Effector memory CD4-positive, alpha-beta T cell (primary cell): ENCODE results near the gene SLC49A4.
A peak's percentile ranks its signal among the peaks of the same experiment; 100 is the strongest.
"Not testable (repeated sequence)": the region's sequence is repeated elsewhere in the genome, so short reads cannot be mapped to it uniquely, and the experiment has no call there.

Experiments used
- DNase-seq, 3 donors: peaks; one replicate each; pipeline ENCODE4 v3.0.0-alpha.2; 2020
- H3K27ac ChIP-seq: 2 replicates; pipeline ENCODE4 v1.7.0; 2013; ENCODE audit warnings: mild to moderate bottlenecking, low read length, moderate library complexity; ENCODE audit not compliant: insufficient read depth, poor library complexity, severe bottlenecking
- H3K27me3 ChIP-seq: replicated peaks from 2 replicates; pipeline ENCODE4 v1.7.0; 2013; ENCODE audit warnings: mild to moderate bottlenecking, low read length; ENCODE audit not compliant: insufficient read depth, control insufficient read depth, poor library complexity, severe bottlenecking
- H3K36me3 ChIP-seq: 2 replicates; pipeline ENCODE4 v1.7.0; 2013; ENCODE audit warnings: mild to moderate bottlenecking, low read length, moderate library complexity; ENCODE audit not compliant: control insufficient read depth, insufficient read depth
- H3K4me1 ChIP-seq: 2 replicates; pipeline ENCODE4 v1.7.0; 2013; ENCODE audit warnings: low read length, mild to moderate bottlenecking; ENCODE audit not compliant: control insufficient read depth, insufficient read depth, poor library complexity, severe bottlenecking
- H3K4me3 ChIP-seq: 2 replicates; pipeline ENCODE4 v1.7.0; 2013; ENCODE audit warnings: low read length, low read depth, mild to moderate bottlenecking; ENCODE audit not compliant: insufficient read depth, poor library complexity, severe bottlenecking
- H3K9me3 ChIP-seq: 2 replicates; pipeline ENCODE4 v1.7.0; 2013; ENCODE audit warnings: mild to moderate bottlenecking, low read length, moderate library complexity; ENCODE audit not compliant: control insufficient read depth
- total RNA-seq, 3 donors: gene quantifications; one replicate each; lab custom pipeline; 2026; lab: John Stamatoyannopoulos, UW

The SLC49A4 gene
- total RNA-seq, result 7.6 to 8.9 (median 8.2) reads per million in 3 donors

GRCh38 chr3:122794779-122795673 lies at the start of gene SLC49A4:
Gene SLC49A4 (plus strand): TSS chr3:122795069. CDS start chr3:122795193, 124 bp downstream.
- peak; percentile 55 to 66 (median 64) for DNase-seq
- Histone ChIP-seq H3K4me3 (peak within 1 kb of the TSS; percentile 68), H3K36me3 (no peaks in the 10 kb centered on the region), H3K27ac (peak within 1 kb of the TSS; percentile 78), H3K9me3 (no peaks in the 10 kb centered on the region), H3K27me3 (no peaks in the 10 kb centered on the region), H3K4me1 (peaks cover 20% of the 10 kb centered on the region)

- no peaks in the 10 kb centered on the region for H3K27me3 ChIP-seq
- no peak overlapping the region for H3K27ac ChIP-seq
- H3K4me3 ChIP-seq, result no peak overlapping the region
- H3K9me3 ChIP-seq, result no peaks in the 10 kb centered on the region
- peaks cover 14% of the 10 kb centered on the region for H3K36me3 ChIP-seq
- no peak for DNase-seq
- H3K4me1 ChIP-seq, result no peaks in the 10 kb centered on the region
Observed at GRCh38 chr3:122745369-122746021, 49.4 kb upstream of the SLC49A4 start.

- H3K36me3 ChIP-seq, result peaks cover 12% of the 10 kb centered on the region
- not testable (repeated sequence) for H3K4me3 ChIP-seq, H3K27ac ChIP-seq, H3K4me1 ChIP-seq, DNase-seq, H3K9me3 ChIP-seq, H3K27me3 ChIP-seq
Observed at GRCh38 chr3:122747295-122747694, 47.6 kb upstream of the SLC49A4 start.

- Histone ChIP-seq H3K9me3 (no peaks in the 10 kb centered on the region), H3K4me1 (no peaks in the 10 kb centered on the region), H3K4me3 (no peak overlapping the region), H3K27me3 (no peaks in the 10 kb centered on the region), H3K27ac (no peak overlapping the region), H3K36me3 (peaks cover 4% of the 10 kb centered on the region)
- DNase-seq, result no peak
Observed at GRCh38 chr3:122748347-122748746, 46.5 kb upstream of the SLC49A4 start.

GRCh38 chr3:122754929-122755328 lies 39.9 kb upstream of the SLC49A4 start:
- Histone ChIP-seq H3K4me1 (no peaks in the 10 kb centered on the region), H3K36me3 (peaks cover 12% of the 10 kb centered on the region), H3K27ac (no peak overlapping the region), H3K9me3 (no peaks in the 10 kb centered on the region), H3K27me3 (no peaks in the 10 kb centered on the region), H3K4me3 (no peak overlapping the region)
- no peak for DNase-seq

- Histone ChIP-seq H3K9me3 (no peaks in the 10 kb centered on the region), H3K4me3 (no peak overlapping the region), H3K27me3 (no peaks in the 10 kb centered on the region), H3K4me1 (no peaks in the 10 kb centered on the region), H3K27ac (no peak overlapping the region), H3K36me3 (peaks cover 15% of the 10 kb centered on the region)
- DNase-seq, result no peak
Observed at GRCh38 chr3:122755491-122755890, 39.4 kb upstream of the SLC49A4 start.

- no peak overlapping the region for H3K4me3 ChIP-seq
- peaks cover 16% of the 10 kb centered on the region for H3K36me3 ChIP-seq
- H3K9me3 ChIP-seq, result no peaks in the 10 kb centered on the region
- no peak for DNase-seq
- no peaks in the 10 kb centered on the region for H3K4me1 ChIP-seq
- no peaks in the 10 kb centered on the region for H3K27me3 ChIP-seq
- no peak overlapping the region for H3K27ac ChIP-seq
Observed at GRCh38 chr3:122758877-122759560, 35.9 kb upstream of the SLC49A4 start.

GRCh38 chr3:122760453-122761271 lies 34.2 kb upstream of the SLC49A4 start:
- Histone ChIP-seq H3K36me3 (peaks cover 4% of the 10 kb centered on the region), H3K4me1 (no peaks in the 10 kb centered on the region), H3K27ac (no peak overlapping the region), H3K4me3 (no peak overlapping the region), H3K27me3 (no peaks in the 10 kb centered on the region), H3K9me3 (no peaks in the 10 kb centered on the region)
- DNase-seq, result no peak

- no peak for DNase-seq
- Histone ChIP-seq H3K27me3 (no peaks in the 10 kb centered on the region), H3K4me1 (no peaks in the 10 kb centered on the region), H3K27ac (no peak overlapping the region), H3K9me3 (no peaks in the 10 kb centered on the region), H3K36me3 (no peaks in the 10 kb centered on the region), H3K4me3 (no peak overlapping the region)
Observed at GRCh38 chr3:122766430-122766829, 28.4 kb upstream of the SLC49A4 start.
